GM12891 (cell line): ENCODE data around the gene SLC28A1.

Source experiments
- POLR2A ChIP-seq: IDR thresholded peaks from 2 replicates; pipeline ENCODE4 v1.6.1; 2011; ENCODE audit warnings: low read depth, low read length, control low read depth
- POLR2AphosphoS5 ChIP-seq: IDR thresholded peaks from 2 replicates; pipeline ENCODE4 v1.6.1; 2011; ENCODE audit warnings: low read depth, low read length, control low read depth
- TAF1 ChIP-seq: IDR thresholded peaks from 2 replicates; pipeline ENCODE4 v1.6.1; 2011; ENCODE audit warnings: low read depth, low read length, control low read depth

DNA sequence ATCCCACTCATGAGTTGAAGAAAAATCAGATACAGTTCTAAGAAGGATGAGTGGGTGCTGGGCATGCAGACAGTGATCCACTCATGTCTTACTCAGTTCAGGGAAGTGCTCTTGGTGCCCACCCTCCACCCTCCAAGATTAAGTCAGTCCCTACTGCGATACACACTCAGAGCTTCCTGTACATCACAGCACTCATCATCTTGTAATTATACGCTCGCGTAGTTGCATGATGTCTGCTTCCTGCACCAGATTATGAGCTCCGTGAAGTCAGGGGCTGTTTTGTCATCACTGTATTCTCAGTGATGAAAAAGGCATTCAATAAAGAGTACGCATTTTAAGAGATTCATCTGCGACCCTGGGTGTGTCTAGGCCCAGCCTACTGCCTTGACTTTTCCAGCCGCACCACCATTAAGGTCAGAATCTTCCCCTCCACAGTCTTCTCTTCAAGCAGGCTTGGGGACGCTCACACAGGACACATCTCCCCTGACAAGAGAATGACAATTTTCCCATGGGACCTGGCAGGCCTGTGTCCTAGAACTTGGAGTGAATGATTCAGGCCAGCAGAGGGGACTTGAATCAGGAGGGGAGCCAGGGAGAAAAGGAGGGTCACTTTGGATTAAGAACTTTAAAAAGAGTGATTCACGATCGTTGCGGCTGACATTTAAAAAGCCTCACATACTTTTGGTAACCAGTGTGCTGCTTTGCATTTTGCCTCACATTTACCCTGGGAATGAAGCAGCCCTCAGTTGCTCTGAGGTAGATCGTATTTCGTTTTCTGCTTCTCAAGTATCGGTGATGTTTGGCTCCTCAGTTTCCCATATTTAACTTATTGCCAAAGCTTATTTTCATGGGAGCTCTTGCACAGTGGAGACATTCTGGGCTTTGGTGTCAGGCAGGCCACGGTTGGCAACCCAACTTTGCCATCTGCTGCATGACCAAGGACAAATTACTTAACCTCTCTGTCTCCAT, 89.3 kb downstream of the SLC28A1 start:
- TF ChIP-seq POLR2A (no peak), TAF1 (no peak), POLR2AphosphoS5 (no peak)
